ENCODE results near the gene KIR3DL2.
"Not testable (repeated sequence)": the region's sequence is repeated elsewhere in the genome, so short reads cannot be mapped to it uniquely, and the experiment has no call there.

KIR3DL2 gene

GRCh38 chr19:54850930-54851329, 687 bp downstream of the KIR3DL2 start:
- DNase-seq = no peak
- no peak for TF ChIP-seq GATA1 (IDR thresholded peaks at IDR 0.05; ENCODE audit: low read depth, low read length)

GRCh38 chr19:54851353-54851752, 1.1 kb downstream of the KIR3DL2 start:
- TF ChIP-seq POLR2A (IDR thresholded peaks at IDR 0.05; ENCODE audit: low read length) = no peak
- no peak for TF ChIP-seq GATA1 (IDR thresholded peaks at IDR 0.05; ENCODE audit: low read depth, low read length)
- no peak for DNase-seq

GRCh38 chr19:54855241-54855640, 5.0 kb downstream of the KIR3DL2 start:
- not testable (repeated sequence) for DNase-seq

GRCh38 chr19:54858476-54858875, 8.2 kb downstream of the KIR3DL2 start:
- DNase-seq = not testable (repeated sequence)

- not testable (repeated sequence) for DNase-seq
Observed at GRCh38 chr19:54859421-54859820, 9.2 kb downstream of the KIR3DL2 start.

- DNase-seq = not testable (repeated sequence)
Observed at GRCh38 chr19:54863459-54863858, 13.2 kb downstream of the KIR3DL2 start.

GRCh38 chr19:54871696-54872095, 21.5 kb downstream of the KIR3DL2 start:
- TF ChIP-seq GATA1 (IDR thresholded peaks at IDR 0.05; ENCODE audit: low read depth, low read length) = no peak
- no peak for TF ChIP-seq POLR2A (IDR thresholded peaks at IDR 0.05; ENCODE audit: low read length)
- DNase-seq = no peak

- no peak for DNase-seq
- TF ChIP-seq GATA1 (IDR thresholded peaks at IDR 0.05; ENCODE audit: low read depth, low read length) = no peak
- no peak for TF ChIP-seq POLR2A (IDR thresholded peaks at IDR 0.05; ENCODE audit: low read length)
Observed at GRCh38 chr19:54873990-54874389, 23.7 kb downstream of the KIR3DL2 start, which contains the start of gene FCAR. FCAR (plus strand) TSS chr19:54874235; CDS start chr19:54874290, 55 bp downstream.

GRCh38 chr19:54875506-54875905, 25.3 kb downstream of the KIR3DL2 start:
- no peak for DNase-seq
- TF ChIP-seq POLR2A (IDR thresholded peaks at IDR 0.05; ENCODE audit: low read length) (no peak), GATA1 (IDR thresholded peaks at IDR 0.05; ENCODE audit: low read depth, low read length) (no peak)

GRCh38 chr19:54877471-54877870, 27.2 kb downstream of the KIR3DL2 start:
- TF ChIP-seq POLR2A (IDR thresholded peaks at IDR 0.05; ENCODE audit: low read length) (no peak), GATA1 (IDR thresholded peaks at IDR 0.05; ENCODE audit: low read depth, low read length) (no peak)
- DNase-seq = no peak

- no peak for TF ChIP-seq POLR2A (IDR thresholded peaks at IDR 0.05; ENCODE audit: low read length)
- TF ChIP-seq GATA1 (IDR thresholded peaks at IDR 0.05; ENCODE audit: low read depth, low read length) = no peak
- no peak for DNase-seq
Observed at GRCh38 chr19:54881884-54882283, 31.6 kb downstream of the KIR3DL2 start.

GRCh38 chr19:54882758-54883157, 32.5 kb downstream of the KIR3DL2 start:
- no peak for DNase-seq
- no peak for TF ChIP-seq POLR2A (IDR thresholded peaks at IDR 0.05; ENCODE audit: low read length)
- no peak for TF ChIP-seq GATA1 (IDR thresholded peaks at IDR 0.05; ENCODE audit: low read depth, low read length)

- TF ChIP-seq POLR2A (IDR thresholded peaks at IDR 0.05; ENCODE audit: low read length) (no peak), GATA1 (IDR thresholded peaks at IDR 0.05; ENCODE audit: low read depth, low read length) (no peak)
- DNase-seq = no peak
Observed at GRCh38 chr19:54883228-54883627, 33.0 kb downstream of the KIR3DL2 start.

GRCh38 chr19:54888239-54888638, 38.0 kb downstream of the KIR3DL2 start:
- no peak for DNase-seq
- no peak for TF ChIP-seq POLR2A (IDR thresholded peaks at IDR 0.05; ENCODE audit: low read length)
- no peak for TF ChIP-seq GATA1 (IDR thresholded peaks at IDR 0.05; ENCODE audit: low read depth, low read length)

GRCh38 chr19:54889566-54889965, 39.3 kb downstream of the KIR3DL2 start:
- no peak for DNase-seq

GRCh38 chr19:54893406-54893805, 43.2 kb downstream of the KIR3DL2 start:
- no peak for DNase-seq

More at GRCh38 chr19:54889566-54889965, 39.3 kb downstream of the KIR3DL2 start:
- no peak for TF ChIP-seq POLR2A (IDR thresholded peaks at IDR 0.05; ENCODE audit: low read length)
- no peak for TF ChIP-seq GATA1 (IDR thresholded peaks at IDR 0.05; ENCODE audit: low read depth, low read length)

GRCh38 chr19:54894106-54894505, 43.9 kb downstream of the KIR3DL2 start:
- not testable (repeated sequence) for DNase-seq

More at GRCh38 chr19:54893406-54893805, 43.2 kb downstream of the KIR3DL2 start:
- TF ChIP-seq POLR2A (IDR thresholded peaks at IDR 0.05; ENCODE audit: low read length) = no peak
- TF ChIP-seq GATA1 (IDR thresholded peaks at IDR 0.05; ENCODE audit: low read depth, low read length) = no peak

Data from erythroblast (primary cell).